HCT116 (cell line): Measurements from ENCODE around the gene GMDS. TPM values are rescaled to one million over a fixed set of nuclear protein-coding genes. Genes with fewer than 3 reads are reported as not detected.

ENCODE experiments used
- ATAC-seq: fragments of 200-7000 bp; cut with Tn5 transposase; 2 replicates; pipeline ENCODE4 v1.9.1; 2020; ENCODE audit warnings: mild to moderate bottlenecking, moderate library complexity
- BruUV-seq: library from RNA; stranded (reverse); fragments of 400-500 nt; replicated peaks from 2 replicates; lab custom pipeline; 2021; lab: Mats Ljungman, UMichigan
- CTCF ChIA-PET: fragments of 300-600 bp; sonication (Branson Sonifier 250); formaldehyde crosslinking; loops from one replicate; lab custom pipeline; 2021; ENCODE audit warnings: antibody characterized with exemption; lab: Charles Lee
- POLR2A ChIA-PET: fragments of 300-600, 350-600 bp; sonication (Branson Sonifier 250); formaldehyde crosslinking; loops from one replicate; lab custom pipeline; 2021; ENCODE audit warnings: antibody characterized with exemption; lab: Charles Lee
- RAD21 ChIA-PET, 2 experiments: fragments of 300-600 bp; sonication (Branson Sonifier 250); formaldehyde crosslinking; loops; one replicate each; lab custom pipeline; 2023; ENCODE audit warnings: low total read pairs in 2 of 2; ENCODE audit not compliant: uncharacterized antibody in 2 of 2, unreplicated experiment in 2 of 2, low non-redundant PET in 1 of 2; lab: Charles Lee
- DNase-seq: peaks from one replicate; pipeline ENCODE4 v3.0.0-alpha.2; 2010; ENCODE audit warnings: low read depth, low spot score
- H2AFZ ChIP-seq: fragments of 200-600 bp; shearing (Covaris generic), sonication (generic); 2 replicates; pipeline ENCODE4 v1.6.1; 2017; ENCODE audit warnings: low read depth, mixed run types, mixed read lengths, antibody characterized with exemption, low read length; ENCODE audit not compliant: poor library complexity, severe bottlenecking
- H3K27ac ChIP-seq: 2 replicates; pipeline ENCODE4 v1.5.1; 2012; ENCODE audit warnings: low read depth, low read length
- H3K27me3 ChIP-seq: fragments of 200-600 bp; sonication (generic); 2 replicates; pipeline ENCODE4 v1.6.1; 2016; ENCODE audit warnings: mixed run types, low read length, mixed read lengths; ENCODE audit not compliant: insufficient read depth
- H3K36me3 ChIP-seq, 2 experiments: fragments of 200-500 bp in 1 of 2; fragments of 200-600 bp in 1 of 2; sonication (Bioruptor generic) in 1 of 2; sonication (generic) in 1 of 2; 2 replicates each; pipeline versions ENCODE4 v1.5.1 to v1.6.1; 2014 to 2016; ENCODE audit warnings: low read length in 2 of 2, inconsistent platforms in 1 of 2, mixed read lengths in 1 of 2, mixed run types in 1 of 2; ENCODE audit not compliant: insufficient read depth in 2 of 2, control insufficient read depth in 1 of 2
- H3K4me1 ChIP-seq, 2 experiments: fragments of 200-600 bp in 1 of 2; sonication (generic) in 1 of 2; 2 replicates each; pipeline versions ENCODE4 v1.5.1 to v1.6.1; 2012 to 2017; ENCODE audit warnings: low read length in 2 of 2, inconsistent platforms in 1 of 2, mild to moderate bottlenecking in 1 of 2, mixed read lengths in 1 of 2, mixed run types in 1 of 2, moderate library complexity in 1 of 2; ENCODE audit not compliant: insufficient read depth in 2 of 2, control insufficient read depth in 1 of 2
- H3K4me2 ChIP-seq: fragments of 200-600 bp; sonication (generic); 2 replicates; pipeline ENCODE4 v1.6.1; 2017; ENCODE audit warnings: mixed run types, low read length, mixed read lengths
- H3K4me3 ChIP-seq, 2 experiments: fragments of 200-600 bp in 1 of 2; sonication (generic) in 1 of 2; replicated peaks in 1 of 2; 2 replicates each; pipeline ENCODE4 v1.5.1; 2011 to 2016; ENCODE audit warnings: low read length in 2 of 2, control low read depth in 1 of 2, low read depth in 1 of 2, mild to moderate bottlenecking in 1 of 2, mixed read lengths in 1 of 2, mixed run types in 1 of 2
- H3K79me2 ChIP-seq: fragments of 200-600 bp; sonication (generic); 2 replicates; pipeline ENCODE4 v1.6.1; 2017; ENCODE audit warnings: mild to moderate bottlenecking, mixed run types, low read length, moderate library complexity, mixed read lengths; ENCODE audit not compliant: insufficient read depth
- H3K9ac ChIP-seq: fragments of 200-600 bp; sonication (generic); 2 replicates; pipeline ENCODE4 v1.6.1; 2016; ENCODE audit warnings: low read length, mixed read lengths
- H3K9me2 ChIP-seq: fragments of 200-600 bp; sonication (generic), shearing (Covaris generic); 2 replicates; pipeline ENCODE4 v1.6.1; 2017; ENCODE audit warnings: mixed run types, mild to moderate bottlenecking, moderate library complexity; ENCODE audit not compliant: insufficient read depth
- H3K9me3 ChIP-seq, 2 experiments: fragments of 200-500 bp in 1 of 2; fragments of 200-600 bp in 1 of 2; sonication (Bioruptor generic) in 1 of 2; sonication (generic) in 1 of 2; 2 replicates each; pipeline ENCODE4 v1.6.1; 2014 to 2017; ENCODE audit warnings: low read length in 2 of 2, mixed read lengths in 2 of 2, inconsistent platforms in 1 of 2, low read depth in 1 of 2, mild to moderate bottlenecking in 1 of 2, mixed run types in 1 of 2, moderate library complexity in 1 of 2; ENCODE audit not compliant: control insufficient read depth in 1 of 2, insufficient read depth in 1 of 2
- H4K20me1 ChIP-seq: fragments of 200-600 bp; sonication (generic), shearing (Covaris generic); 2 replicates; pipeline ENCODE4 v1.6.1; 2017; ENCODE audit warnings: mixed run types, mild to moderate bottlenecking, moderate library complexity; ENCODE audit not compliant: insufficient read depth
- ATF3 ChIP-seq: IDR thresholded peaks from 2 replicates; pipeline ENCODE4 v1.6.1; 2012
- CBX3 ChIP-seq: IDR thresholded peaks from 2 replicates; pipeline ENCODE4 v1.6.1; 2012; ENCODE audit warnings: low read depth
- CEBPB ChIP-seq: IDR thresholded peaks from 2 replicates; pipeline ENCODE4 v1.6.1; 2012; ENCODE audit warnings: low read depth
- EGR1 ChIP-seq: IDR thresholded peaks from 2 replicates; pipeline ENCODE4 v1.6.1; 2012; ENCODE audit warnings: low read depth
- ELF1 ChIP-seq: IDR thresholded peaks from 2 replicates; pipeline ENCODE4 v1.6.1; 2012; ENCODE audit warnings: low read depth, borderline replicate concordance
- EZH2 ChIP-seq: fragments of 200-600 bp; sonication (generic); IDR thresholded peaks from 2 replicates; pipeline ENCODE4 v1.6.1; 2017; ENCODE audit warnings: antibody characterized with exemption, mixed run types
- FOSL1 ChIP-seq: IDR thresholded peaks from 2 replicates; pipeline ENCODE4 v1.6.1; 2012; ENCODE audit warnings: low read depth
- JUND ChIP-seq: IDR thresholded peaks from 2 replicates; pipeline ENCODE4 v1.6.1; 2012
- MAX ChIP-seq: IDR thresholded peaks from 2 replicates; pipeline ENCODE4 v1.6.1; 2012
- POLR2A ChIP-seq: IDR thresholded peaks from 2 replicates; pipeline ENCODE4 v1.7.0; 2011; ENCODE audit warnings: borderline replicate concordance; ENCODE audit not compliant: insufficient read depth, insufficient read length; ENCODE audit errors: extremely low read depth
- REST ChIP-seq: IDR thresholded peaks from 2 replicates; pipeline ENCODE4 v1.6.1; 2012; ENCODE audit warnings: low read depth
- SP1 ChIP-seq: IDR thresholded peaks from 2 replicates; pipeline ENCODE4 v1.6.1; 2012; ENCODE audit warnings: low read depth
- SRF ChIP-seq: IDR thresholded peaks from 2 replicates; pipeline ENCODE4 v1.6.1; 2012; ENCODE audit warnings: low read depth
- TCF7L2 ChIP-seq: IDR thresholded peaks from 2 replicates; pipeline ENCODE4 v1.7.0; 2011; ENCODE audit warnings: borderline replicate concordance, inconsistent platforms; ENCODE audit not compliant: insufficient read depth, insufficient read length; ENCODE audit errors: extremely low read depth
- ZBTB33 ChIP-seq: IDR thresholded peaks from 2 replicates; pipeline ENCODE4 v1.6.1; 2011; ENCODE audit warnings: mild to moderate bottlenecking, low read length, moderate library complexity; ENCODE audit not compliant: insufficient replicate concordance; ENCODE audit errors: extremely low read depth
- ZFX ChIP-seq: fragments of 450-650 bp; IDR thresholded peaks from 2 replicates; pipeline ENCODE4 v1.6.1; 2017
- ZNF274 ChIP-seq: fragments of 200-500 bp; sonication (Bioruptor generic); IDR thresholded peaks from 2 replicates; pipeline ENCODE4 v1.6.1; 2014; ENCODE audit warnings: mild to moderate bottlenecking, low read depth, low read length, inconsistent platforms
- intact Hi-C: fragments of 100-400 bp; cut with micrococcal nuclease; formaldehyde crosslinking; loops from 2 replicates; pipeline ENCODE4 v1.10.0; 2022
- total RNA-seq: library from RNA; stranded (reverse); gene quantifications from one replicate; pipeline ENCODE4 v1.2.1, GENCODE V29; 2021; ENCODE audit not compliant: unreplicated experiment

Gene GMDS
- total RNA-seq, 1 experiment from 2014 or later, result 34.4 TPM

- Histone ChIP-seq H3K27me3 (no peaks in the 10 kb centered on the region), H3K9me3 (no peaks in the 10 kb centered on the region), H3K27ac (no peak overlapping the region), H3K9me2 (no peaks in the 10 kb centered on the region), H2AFZ (no peak overlapping the region), H3K4me1 (no peaks in the 10 kb centered on the region), H3K36me3 (no peaks in the 10 kb centered on the region), H3K4me2 (no peak overlapping the region), H3K79me2 (no peaks in the 10 kb centered on the region), H4K20me1 (no peaks in the 10 kb centered on the region), H3K4me3 (no peak overlapping the region), H3K9ac (no peak overlapping the region)
- CTCF ChIA-PET, result no interaction called here
- POLR2A ChIA-PET, result no interaction called here
- DNase-seq, result no peak
- TF ChIP-seq ZBTB33 (no peak), REST (no peak), EGR1 (no peak), ELF1 (no peak), SP1 (no peak), POLR2A (no peak), FOSL1 (no peak), EZH2 (no peak), CEBPB (no peak), ATF3 (no peak), SRF (no peak), TCF7L2 (no peak), CBX3 (no peak), ZFX (no peak), JUND (no peak), MAX (no peak), ZNF274 (no peak)
- ATAC-seq, result no peak
- BruUV-seq, result no TSS peak
- RAD21 ChIA-PET, result no interaction called here
- intact Hi-C loops, result no loop called here
Observed at GRCh38 chr6:1962201-1962600, 283.2 kb downstream of the GMDS start.
